Measurements from ENCODE around the gene ZNF467.

The ZNF467 gene

DNA sequence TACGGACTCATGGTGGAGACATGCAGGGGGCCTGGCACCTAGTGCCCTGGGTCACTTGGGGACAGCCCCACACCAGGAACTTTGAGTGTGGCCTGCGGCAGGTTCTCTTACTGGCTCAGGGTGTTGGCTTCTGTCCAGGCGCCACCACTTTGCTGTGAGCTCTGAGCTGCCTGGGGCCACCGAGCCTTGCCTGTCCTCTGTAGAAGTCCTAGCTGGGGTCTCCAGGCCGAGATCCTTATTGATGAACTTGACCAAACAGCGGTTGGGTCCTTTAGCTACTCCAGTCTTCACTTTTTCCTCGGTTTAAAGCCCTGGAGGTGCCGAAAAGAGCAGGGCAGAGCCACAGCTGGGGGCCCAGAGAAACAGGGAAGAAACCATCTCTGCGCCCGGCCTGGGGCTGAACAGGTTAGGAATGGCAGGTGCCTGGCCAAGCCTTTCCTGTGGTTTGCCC, 41.3 kb downstream of the ZNF467 start:
- intact Hi-C loops (cut with DNase I), result no loop called here
- peak in 2 of 10 donors; percentile 66 to 75 for DNase-seq

DNA sequence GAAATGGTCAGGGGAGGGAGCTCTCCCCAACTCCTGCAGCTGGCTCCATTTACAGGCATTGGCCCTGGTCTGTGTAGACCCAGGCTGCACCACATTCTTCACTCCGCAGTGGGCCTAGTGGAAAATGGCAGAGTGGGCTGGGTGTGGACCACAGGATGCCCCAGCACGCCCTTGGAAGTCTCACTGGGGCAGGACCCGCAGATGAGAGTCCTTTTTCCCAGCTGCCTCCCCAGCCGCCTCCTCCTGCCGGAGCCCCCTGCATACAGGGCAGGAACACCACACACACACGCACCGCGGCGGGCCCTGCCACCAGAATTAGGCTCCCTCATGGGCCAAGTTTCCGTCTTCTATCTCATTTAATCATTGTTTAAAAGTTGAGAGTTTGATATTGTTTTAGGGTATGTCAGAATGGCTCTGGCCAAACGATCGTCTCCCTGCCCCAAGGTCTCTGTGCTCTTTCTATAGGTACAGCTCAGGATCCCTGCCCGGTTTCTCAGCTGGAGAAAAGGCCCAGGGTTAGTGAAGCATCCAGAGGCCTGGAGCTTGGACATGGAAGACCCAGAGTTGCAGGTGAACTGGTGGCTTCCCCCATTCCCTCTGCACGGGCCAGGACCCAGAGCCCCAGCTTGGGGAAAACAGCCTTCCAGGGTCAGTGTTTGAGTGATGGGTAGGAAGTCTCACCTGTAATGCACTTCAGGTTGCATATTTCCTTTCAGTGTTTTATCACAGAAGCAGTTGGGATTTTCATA, 42.0 kb downstream of the ZNF467 start:
- DNase-seq, result peak in 2 of 10 donors; percentile 77 to 79
- intact Hi-C loops (cut with DNase I), result no loop called here

DNA sequence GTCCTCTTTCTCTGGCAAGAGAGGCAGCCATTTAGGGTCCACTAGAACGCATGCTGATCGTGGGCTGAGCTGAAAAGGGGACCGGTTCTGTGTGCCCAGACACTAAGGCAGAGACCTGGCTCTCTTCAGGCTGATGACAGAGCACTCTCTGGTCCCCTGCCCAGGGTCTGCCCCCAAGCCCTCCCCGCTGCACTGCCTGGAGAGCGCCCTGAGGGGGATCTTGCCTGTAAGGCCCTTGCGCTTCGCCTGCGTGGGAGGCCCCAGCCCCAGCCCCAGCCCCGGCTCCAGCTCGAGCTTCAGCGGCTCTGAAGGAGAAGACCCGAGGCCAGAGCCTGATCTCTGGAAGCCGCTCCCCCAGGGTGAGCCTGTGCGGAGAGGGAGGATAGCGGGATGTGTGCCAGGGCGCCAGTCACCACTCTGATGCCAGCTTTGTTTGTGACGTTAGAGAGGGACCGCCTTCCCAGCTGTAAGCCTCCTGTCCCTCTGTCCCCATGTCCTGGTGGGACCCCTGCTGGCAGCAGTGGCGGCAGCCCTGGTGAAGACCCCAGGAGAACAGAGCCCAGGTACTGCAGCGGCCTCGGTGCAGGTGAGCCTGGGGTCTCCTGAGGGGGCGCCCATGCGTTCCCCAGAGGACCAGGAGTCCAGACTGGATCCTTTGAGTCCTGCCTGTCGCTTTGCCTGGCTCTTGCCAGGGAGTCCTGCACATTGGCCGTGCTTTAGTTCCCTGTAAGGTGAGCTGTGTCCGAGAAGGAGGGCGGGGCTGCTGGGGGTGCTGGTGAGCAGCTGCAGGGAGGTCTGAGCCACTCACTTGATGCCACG, 43.2 kb downstream of the ZNF467 start:
- peak in 6 of 10 donors; percentile 27 to 93 (median 78) for DNase-seq
- intact Hi-C loops (cut with DNase I), result no loop called here

DNA sequence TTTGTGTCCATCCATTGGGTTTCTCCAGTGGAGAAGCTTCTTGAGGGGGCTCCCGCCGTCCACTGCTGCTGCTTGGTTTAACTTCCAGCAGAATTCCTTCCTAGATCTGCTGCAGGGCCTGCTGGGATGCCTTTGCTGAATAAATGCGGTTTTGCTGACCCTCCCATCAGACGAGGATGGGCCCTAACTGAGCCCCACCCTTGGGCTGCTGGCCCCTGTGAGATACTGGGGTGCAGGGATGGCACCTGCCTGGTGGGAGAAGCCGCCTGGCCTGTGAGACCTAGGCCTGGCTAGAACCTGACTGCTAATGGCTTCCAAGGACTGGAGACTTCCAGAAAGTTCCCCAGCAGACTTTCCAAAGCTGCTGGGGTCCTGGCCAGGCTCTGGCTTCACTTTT, 43.8 kb downstream of the ZNF467 start:
- peak in 2 of 10 donors; percentile 51 to 62 for DNase-seq
- intact Hi-C loops (cut with DNase I), result no loop called here

DNA sequence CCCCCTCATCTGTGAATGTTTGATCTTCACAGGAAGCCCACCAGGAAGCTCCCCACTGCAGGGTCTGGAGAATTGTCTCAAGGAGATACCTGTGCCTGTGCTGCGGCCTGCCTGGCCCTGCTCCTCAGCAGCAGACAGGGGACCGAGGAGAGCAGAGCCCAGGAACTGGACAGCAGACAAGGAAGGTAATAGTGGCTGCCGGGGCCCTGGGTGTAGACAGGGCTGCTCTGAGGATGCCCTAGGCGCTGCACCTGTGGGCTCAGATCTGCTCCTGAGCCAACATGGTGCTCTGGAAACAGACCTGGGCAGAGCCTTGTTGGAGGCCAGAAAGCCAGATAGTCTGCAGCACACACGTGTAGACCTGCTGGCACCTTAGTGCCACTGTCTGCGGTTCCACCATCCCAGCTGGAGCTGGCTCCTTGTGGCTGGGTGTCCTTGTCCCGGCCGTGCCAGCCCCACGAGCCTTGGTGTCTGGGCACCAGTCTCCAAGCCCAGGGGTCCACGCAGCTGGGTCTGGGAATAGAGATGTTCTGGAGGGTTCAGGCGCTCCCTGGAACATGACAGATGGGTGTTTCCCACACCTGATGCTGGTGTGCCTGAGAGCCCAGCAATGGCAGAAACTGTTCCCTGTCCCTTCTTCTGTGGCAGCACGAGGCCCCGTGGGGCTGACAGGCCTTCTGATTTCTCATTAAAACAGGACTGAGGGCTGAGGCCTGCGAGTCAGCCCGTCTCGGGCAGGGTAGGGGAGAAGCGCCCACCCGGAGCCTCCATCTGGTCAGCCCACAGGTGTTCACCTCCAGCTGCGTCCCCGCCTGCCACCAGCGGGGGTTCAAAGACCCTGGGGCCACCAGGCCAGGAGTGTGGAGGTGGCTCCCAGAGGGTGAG, 44.7 kb downstream of the ZNF467 start:
- peak in 2 of 10 donors; percentile 66 to 76 for DNase-seq
- intact Hi-C loops (cut with DNase I), result no loop called here

DNA sequence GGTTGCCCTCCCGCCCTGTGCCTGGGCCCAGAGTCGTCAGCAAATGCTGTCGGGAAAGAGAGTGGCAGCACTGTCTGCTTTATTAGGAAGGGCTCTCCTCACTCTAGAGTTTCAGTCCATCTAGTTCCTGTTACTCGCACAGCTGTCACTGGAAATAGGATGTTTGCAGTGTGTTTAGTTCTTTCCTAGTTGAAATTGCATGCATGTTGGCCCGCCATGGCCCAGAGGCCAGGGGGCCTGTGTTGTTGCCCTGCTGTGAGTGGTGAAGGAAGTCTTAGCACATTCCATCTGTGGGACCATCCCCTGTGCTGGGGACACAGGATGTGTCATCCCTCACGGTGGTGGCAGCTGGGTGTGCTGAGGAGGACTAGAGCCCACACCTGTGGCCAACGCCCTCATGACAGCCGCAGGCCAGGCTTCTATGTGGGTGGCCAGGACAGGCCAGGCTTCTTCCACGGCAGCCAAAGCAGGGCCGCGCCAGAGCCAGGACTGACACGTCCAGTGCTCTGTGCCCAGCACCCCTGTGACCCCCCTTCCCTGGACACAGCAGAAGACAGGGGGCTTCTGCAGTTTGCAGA, 45.4 kb downstream of the ZNF467 start:
- DNase-seq, result peak in 2 of 10 donors; percentile 50 to 69
- intact Hi-C loops (cut with DNase I), result no loop called here

DNA sequence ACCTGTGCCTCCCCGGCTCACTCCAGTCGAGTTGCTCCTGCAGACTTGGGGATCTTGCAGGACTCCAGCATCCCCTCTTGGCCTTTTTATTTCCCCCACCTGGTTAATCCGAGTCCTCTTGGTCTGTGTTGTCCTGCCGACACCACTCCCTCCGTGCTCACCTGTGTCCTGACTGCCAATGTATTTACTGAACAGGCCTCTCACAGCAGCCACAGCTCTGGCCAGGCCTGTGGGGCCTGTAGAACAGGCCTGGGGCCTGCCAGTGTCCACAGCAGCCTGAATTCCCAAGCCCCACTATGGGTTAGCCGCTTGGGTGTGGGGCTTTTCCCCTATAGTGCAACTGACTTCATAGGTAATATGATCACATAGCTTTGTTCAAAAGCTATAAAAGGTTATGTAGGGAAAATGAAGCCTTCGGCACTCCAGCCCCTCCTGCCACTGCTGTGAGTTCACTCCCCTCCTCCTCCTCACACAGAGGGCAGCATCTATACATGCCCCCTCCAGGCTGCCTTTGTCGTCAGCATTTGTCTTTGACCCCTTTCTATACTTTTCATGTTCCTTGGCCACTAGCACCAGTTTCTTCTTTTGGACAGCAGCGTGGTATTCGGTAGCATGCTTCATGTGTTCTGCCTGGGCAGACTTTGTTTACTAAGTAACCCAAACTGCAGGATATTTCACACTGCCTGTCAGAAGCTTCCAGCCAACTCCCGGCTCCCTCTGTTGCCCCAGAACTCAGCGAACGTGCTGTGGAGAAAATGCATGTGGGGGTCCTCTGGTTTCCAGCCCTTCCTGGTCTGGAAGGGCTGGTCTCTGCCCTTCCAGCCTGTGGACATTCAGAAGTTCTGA, 46.1 kb downstream of the ZNF467 start:
- DNase-seq, result peak in 2 of 10 donors; percentile 45 to 52
- intact Hi-C loops (cut with DNase I), result no loop called here

DNA sequence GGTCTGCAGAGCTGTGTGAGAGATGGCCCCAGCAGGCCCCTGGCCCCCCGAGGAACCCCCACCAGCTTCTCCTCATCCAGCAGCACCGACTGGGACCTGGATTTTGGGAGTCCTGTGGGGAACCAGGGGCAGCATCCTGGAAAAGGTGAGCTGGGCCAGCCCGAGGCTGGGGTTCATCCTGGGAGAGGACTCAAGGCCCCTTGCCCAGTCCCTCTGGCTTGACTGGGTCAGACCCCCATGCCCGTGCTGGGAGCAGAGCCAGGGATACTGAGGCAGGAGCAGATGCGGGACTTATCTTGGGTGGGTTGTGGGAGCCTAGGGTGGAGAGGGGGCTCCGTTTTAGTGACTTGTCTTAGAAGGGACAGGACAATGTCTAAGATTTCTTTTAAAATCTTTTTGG, 47.5 kb downstream of the ZNF467 start:
- intact Hi-C loops (cut with DNase I), result no loop called here
- DNase-seq, result peak in 1 of 10 donors; percentile 61

DNA sequence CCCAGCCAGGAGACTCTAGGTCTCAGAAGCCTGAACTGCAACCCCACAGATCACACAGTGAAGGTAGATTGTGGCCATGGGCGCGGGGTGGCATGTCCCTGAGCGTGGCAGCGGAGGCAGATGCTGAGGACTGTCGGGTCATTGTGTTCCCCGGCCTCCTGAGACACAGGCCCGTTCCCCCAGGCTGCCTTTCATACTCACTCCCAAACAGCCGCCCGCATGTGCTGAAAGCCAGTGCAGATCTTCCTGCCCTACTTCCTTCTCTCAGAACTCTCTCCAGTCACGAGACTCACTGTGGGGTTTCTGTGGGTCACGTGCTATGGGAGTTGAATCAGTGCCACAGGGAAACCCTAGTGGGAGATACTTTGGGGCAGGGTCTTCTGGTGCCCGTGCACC, 48.0 kb downstream of the ZNF467 start:
- peak in 2 of 10 donors; percentile 56 to 75 for DNase-seq

DNA sequence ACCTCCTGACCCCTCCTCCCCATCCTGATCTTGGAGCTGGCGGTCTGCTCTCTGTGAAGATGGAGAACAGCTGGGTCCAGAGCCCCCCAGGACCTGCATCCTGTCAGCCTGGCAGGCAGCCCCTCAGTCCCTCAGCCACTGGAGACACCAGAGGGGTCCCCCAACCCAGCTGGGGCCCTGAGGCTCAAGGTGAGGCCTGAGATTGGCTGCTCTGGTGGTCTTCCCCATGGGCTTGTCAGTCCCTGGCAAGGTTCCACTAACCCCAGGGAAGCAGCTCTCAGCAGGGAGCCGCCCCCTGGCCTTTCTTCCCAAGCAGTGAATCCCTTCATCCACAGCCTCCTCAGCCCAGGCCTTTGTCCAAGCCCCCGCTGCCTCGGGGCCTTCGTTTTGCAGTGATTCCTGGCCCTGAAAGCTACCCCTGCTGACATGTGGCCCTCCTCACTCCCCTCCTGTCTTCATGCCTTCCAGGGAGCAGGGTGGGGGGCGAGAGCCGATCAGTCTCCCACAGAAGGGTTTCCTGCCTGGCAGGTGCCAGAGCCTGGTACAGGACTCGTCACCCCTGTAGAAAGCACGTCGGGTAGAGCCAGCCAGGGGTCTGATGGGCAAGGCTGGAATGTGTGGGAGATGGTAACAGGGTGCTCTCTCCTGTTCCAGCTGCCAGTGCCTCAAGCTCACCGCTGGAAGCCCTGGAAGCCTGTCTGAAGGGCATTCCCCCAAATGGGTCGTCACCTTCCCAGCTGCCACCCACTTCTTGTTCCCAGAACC, 48.5 kb downstream of the ZNF467 start:
- intact Hi-C loops (cut with DNase I), result no loop called here
- peak in 1 of 10 donors; percentile 64 for DNase-seq

More for the DNA sequence above, 48.0 kb downstream of the ZNF467 start:
- intact Hi-C loops (cut with DNase I), result no loop called here

DNA sequence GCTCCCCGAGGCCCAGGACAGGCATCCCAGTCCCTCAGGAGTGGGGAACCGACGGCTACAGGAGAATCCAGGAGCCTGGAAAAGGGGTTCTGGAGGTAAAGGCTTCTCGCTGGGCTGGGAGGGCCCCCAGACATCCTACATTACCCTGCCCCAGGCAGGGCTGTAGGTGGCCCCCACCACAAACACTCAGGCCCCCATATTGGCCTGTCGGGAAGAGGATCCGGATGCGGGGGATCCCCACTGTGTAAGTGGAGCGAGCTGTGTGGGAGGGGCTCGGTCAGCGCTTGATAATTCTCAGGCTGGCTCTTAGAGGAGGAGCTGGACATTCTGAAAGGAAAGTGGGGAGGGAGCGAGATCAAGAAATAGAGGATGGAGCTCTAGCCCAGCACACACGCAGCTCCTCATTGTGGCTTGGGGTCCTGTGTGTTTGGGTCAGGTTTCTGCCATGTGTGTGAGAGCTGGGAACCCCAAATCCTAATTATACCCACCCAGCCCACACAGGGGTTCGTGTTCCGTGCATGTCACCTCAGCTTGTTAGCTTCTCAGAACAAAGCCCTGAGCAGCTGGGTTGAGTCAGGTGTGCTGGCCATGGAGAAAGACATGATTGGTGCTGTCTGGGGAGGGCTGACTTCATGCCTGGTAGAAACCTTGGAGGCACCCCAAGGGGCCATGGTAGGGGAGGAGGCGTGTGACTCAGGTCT, 49.4 kb downstream of the ZNF467 start:
- DNase-seq, result peak in 2 of 10 donors; percentile 23 to 52
- intact Hi-C loops (cut with DNase I), result no loop called here

DNA sequence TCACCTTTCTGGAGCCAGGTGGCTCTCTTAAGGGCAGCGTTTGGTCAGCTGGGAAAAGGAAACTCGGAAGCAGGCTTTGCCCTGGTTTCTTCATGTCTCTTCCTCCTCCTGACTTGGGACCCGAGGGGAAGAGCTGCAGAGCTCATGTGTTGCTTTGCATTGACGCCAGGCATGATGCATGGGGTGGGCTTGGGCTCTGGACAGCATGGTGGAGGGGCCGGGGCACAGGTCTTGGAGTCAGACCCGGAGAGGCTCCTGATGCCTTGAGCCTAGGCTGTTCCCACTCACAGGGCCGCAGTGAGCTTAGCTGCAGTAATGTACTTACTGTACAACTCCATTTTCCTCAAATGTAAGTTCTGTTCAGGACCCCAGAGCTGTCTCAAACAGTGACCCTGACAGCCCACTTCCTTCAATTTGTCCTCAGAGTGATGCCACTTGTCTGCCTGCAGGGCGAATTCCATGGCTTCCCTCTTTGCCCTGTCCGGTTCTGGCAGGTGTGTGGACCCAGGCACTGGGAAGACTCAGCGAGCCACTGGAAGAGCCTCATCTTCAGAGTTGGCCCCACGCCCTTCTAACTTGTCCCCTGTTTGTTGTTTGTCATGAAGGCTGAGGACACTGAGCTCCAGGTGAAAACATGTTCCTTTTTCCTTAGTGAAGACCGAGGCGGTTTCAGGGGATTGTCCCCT, 50.2 kb downstream of the ZNF467 start:
- peak in 2 of 10 donors; percentile 63 to 76 for DNase-seq
- intact Hi-C loops (cut with DNase I), result no loop called here

DNA sequence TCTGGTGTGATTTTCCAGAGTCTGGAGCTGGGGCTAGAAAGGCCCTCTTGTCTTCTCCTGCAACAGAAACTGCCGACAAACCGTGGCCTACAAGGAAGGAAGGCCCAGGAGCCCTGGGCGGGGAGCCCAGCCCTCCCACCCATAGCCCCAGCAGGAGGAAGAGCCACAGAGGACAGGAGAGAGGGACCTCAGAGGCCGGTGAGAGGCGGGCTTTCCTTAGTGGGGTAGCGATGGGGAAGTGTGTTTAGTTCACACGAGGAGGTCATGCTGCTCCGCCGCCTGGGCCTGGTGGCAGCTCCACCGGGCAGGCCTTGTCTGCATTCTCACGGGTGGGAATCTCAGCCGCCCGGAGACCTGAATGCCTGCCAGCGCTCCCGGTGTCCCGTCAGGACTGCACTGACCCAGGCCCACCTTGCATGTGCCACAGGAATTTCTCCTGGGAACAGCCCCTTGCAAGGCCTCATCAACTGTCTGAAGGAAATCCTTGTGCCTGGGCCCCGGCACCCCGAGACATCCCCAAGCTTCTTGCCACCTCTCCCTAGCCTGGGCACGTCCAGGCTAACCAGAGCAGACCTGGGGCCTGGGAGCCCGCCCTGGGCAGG, 50.9 kb downstream of the ZNF467 start:
- intact Hi-C loops (cut with DNase I), result no loop called here
- peak in 2 of 10 donors; percentile 74 to 83 for DNase-seq

DNA sequence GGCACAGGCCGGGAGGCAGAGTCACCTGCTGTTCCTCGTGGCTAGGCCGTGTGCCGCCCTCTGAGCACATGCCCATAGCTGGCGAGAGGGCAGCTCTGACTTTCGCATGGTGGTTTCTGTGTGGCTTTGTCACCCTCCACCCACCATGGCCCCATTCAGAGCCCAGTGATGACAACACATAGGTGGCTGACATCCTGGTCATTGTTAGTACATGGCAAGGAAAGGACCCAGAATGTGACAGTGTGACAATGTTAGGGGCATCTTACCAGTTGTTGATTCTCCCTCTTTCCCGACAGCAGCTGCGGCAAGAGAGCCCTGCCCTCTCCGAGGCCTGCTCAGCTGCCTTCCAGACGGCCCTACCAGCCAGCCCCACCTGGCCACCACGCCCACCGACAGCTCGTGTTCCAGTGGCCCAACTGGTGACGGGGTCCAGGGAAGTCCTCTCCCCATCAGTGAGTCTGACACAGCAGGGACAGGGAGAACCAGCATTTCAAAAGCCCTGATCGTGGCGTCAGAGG, 52.2 kb downstream of the ZNF467 start:
- intact Hi-C loops (cut with DNase I), result no loop called here

DNA sequence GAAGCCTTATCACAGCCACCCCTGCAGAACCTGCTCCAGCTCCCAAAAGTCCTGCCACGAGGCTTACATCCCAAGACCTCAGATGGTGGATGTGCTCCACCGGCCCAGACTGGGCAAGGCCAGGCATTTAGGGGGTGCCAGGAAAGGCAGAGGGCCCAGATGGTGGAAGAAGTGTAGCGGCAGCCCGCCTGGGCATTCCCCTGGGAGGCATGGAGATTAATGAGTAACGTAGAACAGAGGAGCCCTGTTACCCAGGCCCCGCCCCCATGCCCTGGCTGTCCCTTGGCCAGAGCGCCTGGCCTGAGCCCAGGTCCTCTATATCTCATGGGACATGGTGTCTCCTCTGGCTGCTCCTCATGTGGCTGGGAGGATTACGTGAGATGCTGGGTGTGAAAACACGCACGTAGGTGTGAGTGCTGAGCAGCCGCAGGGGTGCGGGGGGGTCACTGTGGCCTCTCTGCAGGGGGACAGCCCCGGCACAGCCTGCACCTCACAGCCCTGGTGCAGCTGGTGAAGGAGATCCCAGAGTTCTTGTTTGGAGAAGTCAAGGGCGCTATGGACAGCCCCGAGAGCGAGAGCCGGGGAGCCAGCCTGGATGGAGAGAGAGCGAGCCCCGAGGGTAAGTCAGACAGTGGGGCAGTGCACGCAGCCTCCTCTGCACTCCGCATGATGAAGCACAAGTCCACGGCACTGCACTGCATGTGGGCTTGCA, 52.9 kb downstream of the ZNF467 start:
- peak; percentile 74 to 98 (median 89) for DNase-seq
- intact Hi-C loops (cut with DNase I), result no loop called here

More for the DNA sequence above, 52.2 kb downstream of the ZNF467 start:
- peak in 1 of 10 donors; percentile 57 for DNase-seq

DNA sequence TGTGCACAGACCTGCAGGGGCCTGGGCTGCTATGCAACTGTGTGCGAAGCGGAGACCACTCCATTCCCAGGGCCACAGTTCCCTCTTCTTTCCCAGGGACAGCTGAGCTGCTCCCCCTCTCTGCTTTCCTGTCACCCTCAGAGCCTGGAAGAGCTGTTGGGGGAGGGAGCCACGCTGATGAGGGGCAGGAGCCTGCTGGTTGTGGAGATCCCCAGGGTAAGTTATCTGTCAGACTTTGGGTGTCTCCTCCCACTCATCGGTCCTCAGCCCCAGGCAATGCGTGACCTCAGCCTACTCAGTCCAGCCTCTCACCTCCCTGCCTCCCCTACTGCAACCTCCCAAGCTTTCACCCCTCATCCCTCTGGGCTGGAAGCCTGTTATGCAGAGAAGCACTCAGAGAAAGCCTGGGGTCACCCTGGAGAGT, 53.5 kb downstream of the ZNF467 start:
- no peak for DNase-seq
- intact Hi-C loops (cut with DNase I), result loop anchor here (5.0 to 10.0 kb wide), 2 partner anchors 93 to 455 kb away; partner anchors contain the start of gene ZNF783
